Skeletal muscle tissue (tissue), 4 donors: Measurements from ENCODE around the gene CACNA1G. TPM values are rescaled to one million over a fixed set of nuclear protein-coding genes. Genes with fewer than 3 reads are reported as not detected.

Source experiments
- H3K27ac ChIP-seq: one replicate; pipeline ENCODE4 v1.7.0; 2013; ENCODE audit warnings: mild to moderate bottlenecking, low read depth, low read length, inconsistent platforms
- H3K27me3 ChIP-seq, 3 donors: one replicate each; pipeline ENCODE4 v1.7.0; 2013; ENCODE audit warnings: low read length in 3 of 3; ENCODE audit not compliant: control insufficient read depth in 3 of 3, insufficient read depth in 3 of 3
- H3K36me3 ChIP-seq, 3 donors: one replicate each; pipeline ENCODE4 v1.7.0; 2013; ENCODE audit warnings: low read length in 3 of 3; ENCODE audit not compliant: control insufficient read depth in 3 of 3, insufficient read depth in 3 of 3
- H3K4me1 ChIP-seq, 3 donors: one replicate each; pipeline ENCODE4 v1.7.0; 2013; ENCODE audit warnings: low read length in 3 of 3, mild to moderate bottlenecking in 3 of 3; ENCODE audit not compliant: control insufficient read depth in 3 of 3, insufficient read depth in 3 of 3
- H3K4me3 ChIP-seq, 3 donors: one replicate each; pipeline ENCODE4 v1.7.0; 2013; ENCODE audit warnings: low read length in 3 of 3
- H3K9ac ChIP-seq, 3 donors: one replicate each; pipeline ENCODE4 v1.7.0; 2013; ENCODE audit warnings: low read length in 3 of 3, mild to moderate bottlenecking in 3 of 3, moderate library complexity in 2 of 3, low read depth in 1 of 3
- H3K9me3 ChIP-seq, 3 donors: one replicate each; pipeline ENCODE4 v1.7.0; 2013; ENCODE audit warnings: low read length in 3 of 3; ENCODE audit not compliant: control insufficient read depth in 3 of 3
- total RNA-seq: library from RNA; depleted of rRNA; stranded (reverse); fragments of >200 nt; gene quantifications from one replicate; pipeline ENCODE4 v1.2.3, GENCODE V29; 2014
- donor health status: Osteomylitis.

Gene CACNA1G
- total RNA-seq, 1 donor from 2014 or later: 3.7 TPM

- H3K4me1 ChIP-seq: no peaks in the 10 kb centered on the region
- peaks cover 7 to 23% (median 14%) of the 10 kb centered on the region in 3 donors for H3K27me3 ChIP-seq
- no peaks in the 10 kb centered on the region for H3K9me3 ChIP-seq
- H3K36me3 ChIP-seq: no peaks in the 10 kb centered on the region
- no peak overlapping the region for H3K27ac ChIP-seq
- no peak overlapping the region for H3K4me3 ChIP-seq
- no peak overlapping the region for H3K9ac ChIP-seq
Measured at GRCh38 chr17:50573866-50574611, 13.5 kb downstream of the CACNA1G start.

- H3K4me1 ChIP-seq: no peaks in the 10 kb centered on the region
- peaks cover 7 to 26% (median 14%) of the 10 kb centered on the region in 3 donors for H3K27me3 ChIP-seq
- H3K9ac ChIP-seq: no peak overlapping the region
- no peaks in the 10 kb centered on the region for H3K36me3 ChIP-seq
- no peak overlapping the region for H3K4me3 ChIP-seq
- no peaks in the 10 kb centered on the region for H3K9me3 ChIP-seq
- H3K27ac ChIP-seq: no peak overlapping the region
Measured at GRCh38 chr17:50575581-50576210, 15.2 kb downstream of the CACNA1G start.

- no peaks in the 10 kb centered on the region for H3K9me3 ChIP-seq
- no peak overlapping the region for H3K27ac ChIP-seq
- H3K36me3 ChIP-seq: no peaks in the 10 kb centered on the region
- H3K4me1 ChIP-seq: no peaks in the 10 kb centered on the region
- H3K4me3 ChIP-seq: no peak overlapping the region
- H3K9ac ChIP-seq: no peak overlapping the region
- H3K27me3 ChIP-seq: peaks cover 7 to 26% (median 12%) of the 10 kb centered on the region in 3 donors
Measured at GRCh38 chr17:50576864-50577263, 16.3 kb downstream of the CACNA1G start.

GRCh38 chr17:50577451-50577954 is 17.0 kb downstream of the CACNA1G start:
- H3K4me3 ChIP-seq: no peak overlapping the region
- H3K27ac ChIP-seq: no peak overlapping the region
- no peaks in the 10 kb centered on the region for H3K36me3 ChIP-seq
- no peak overlapping the region for H3K9ac ChIP-seq
- H3K4me1 ChIP-seq: peaks cover 2 to 4% (median 4%) of the 10 kb centered on the region in 3 donors
- no peaks in the 10 kb centered on the region for H3K9me3 ChIP-seq
- H3K27me3 ChIP-seq: peaks cover 7 to 26% (median 11%) of the 10 kb centered on the region in 3 donors

DNA sequence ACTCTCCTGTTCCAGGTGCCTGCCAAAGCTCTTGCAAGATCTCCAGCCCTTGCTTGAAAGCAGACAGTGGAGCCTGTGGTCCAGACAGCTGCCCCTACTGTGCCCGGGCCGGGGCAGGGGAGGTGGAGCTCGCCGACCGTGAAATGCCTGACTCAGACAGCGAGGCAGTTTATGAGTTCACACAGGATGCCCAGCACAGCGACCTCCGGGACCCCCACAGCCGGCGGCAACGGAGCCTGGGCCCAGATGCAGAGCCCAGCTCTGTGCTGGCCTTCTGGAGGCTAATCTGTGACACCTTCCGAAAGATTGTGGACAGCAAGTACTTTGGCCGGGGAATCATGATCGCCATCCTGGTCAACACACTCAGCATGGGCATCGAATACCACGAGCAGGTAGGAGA is 17.7 kb downstream of the CACNA1G start:
- Histone ChIP-seq H3K27ac (no peak overlapping the region), H3K36me3 (no peaks in the 10 kb centered on the region), H3K4me1 (peaks cover 4 to 10% (median 10%) of the 10 kb centered on the region in 3 donors), H3K9ac (no peak overlapping the region), H3K4me3 (no peak overlapping the region), H3K27me3 (peaks cover 7 to 26% (median 11%) of the 10 kb centered on the region in 3 donors), H3K9me3 (no peaks in the 10 kb centered on the region)

GRCh38 chr17:50579399-50579798 is 18.9 kb downstream of the CACNA1G start:
- no peaks in the 10 kb centered on the region for H3K36me3 ChIP-seq
- no peak overlapping the region for H3K4me3 ChIP-seq
- peaks cover 4 to 10% (median 10%) of the 10 kb centered on the region in 3 donors for H3K4me1 ChIP-seq
- H3K27me3 ChIP-seq: peaks cover 7 to 26% (median 11%) of the 10 kb centered on the region in 3 donors
- no peaks in the 10 kb centered on the region for H3K9me3 ChIP-seq
- no peak overlapping the region for H3K27ac ChIP-seq
- no peak overlapping the region for H3K9ac ChIP-seq

DNA sequence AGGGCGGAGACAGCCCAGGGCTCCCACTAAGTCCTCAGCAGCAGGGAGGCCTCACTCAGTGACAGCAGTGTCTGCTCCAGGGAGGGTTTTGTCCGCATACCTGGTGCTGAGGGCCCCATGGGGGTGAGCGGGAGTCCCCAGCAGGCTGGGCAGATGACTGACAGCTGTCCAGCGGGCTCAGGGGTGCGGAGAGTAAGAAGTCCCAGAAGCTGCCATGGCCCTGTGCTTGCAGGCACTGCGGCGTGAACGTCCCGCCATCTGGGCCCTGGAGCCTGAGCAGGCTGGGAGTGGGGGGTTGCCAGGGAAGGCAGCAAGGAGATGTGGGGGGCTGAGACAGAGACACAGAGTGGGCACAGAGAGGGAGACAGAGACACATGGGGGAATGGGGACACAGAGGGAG is 20.1 kb downstream of the CACNA1G start:
- H3K4me3 ChIP-seq: no peak overlapping the region
- H3K9me3 ChIP-seq: no peaks in the 10 kb centered on the region
- no peak overlapping the region for H3K27ac ChIP-seq

DNA sequence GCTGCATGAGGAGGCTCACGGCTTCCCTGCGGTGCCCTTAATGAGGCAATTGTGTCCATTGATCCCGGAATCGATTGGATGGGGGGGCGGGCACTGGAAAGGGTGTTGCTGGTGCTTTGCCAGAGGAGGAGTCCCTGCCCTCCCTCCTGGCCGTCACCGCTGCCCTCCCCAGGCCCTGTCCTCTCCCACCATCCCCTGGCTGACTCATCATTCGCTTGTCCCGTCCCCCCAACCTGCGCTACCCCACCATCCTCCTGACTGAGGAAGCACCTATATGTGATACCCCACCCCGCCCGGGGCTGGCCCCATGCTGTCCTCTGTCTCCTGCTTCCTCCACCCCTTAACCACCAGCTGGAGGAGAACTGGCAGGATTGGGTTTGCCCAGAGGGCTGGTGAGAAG is 20.8 kb downstream of the CACNA1G start:
- no peak overlapping the region for H3K9ac ChIP-seq
- H3K9me3 ChIP-seq: no peaks in the 10 kb centered on the region
- H3K36me3 ChIP-seq: no peaks in the 10 kb centered on the region
- H3K27ac ChIP-seq: no peak overlapping the region
- H3K4me3 ChIP-seq: no peak overlapping the region
- peaks cover 7 to 17% (median 11%) of the 10 kb centered on the region in 3 donors for H3K27me3 ChIP-seq
- H3K4me1 ChIP-seq: peaks cover 4 to 10% (median 10%) of the 10 kb centered on the region in 3 donors

More for the DNA sequence above, 20.1 kb downstream of the CACNA1G start:
- H3K9ac ChIP-seq: no peak overlapping the region
- no peaks in the 10 kb centered on the region for H3K36me3 ChIP-seq
- H3K4me1 ChIP-seq: peaks cover 4 to 10% (median 10%) of the 10 kb centered on the region in 3 donors
- H3K27me3 ChIP-seq: peaks cover 7 to 23% (median 11%) of the 10 kb centered on the region in 3 donors

- Histone ChIP-seq H3K36me3 (no peaks in the 10 kb centered on the region), H3K27ac (no peak overlapping the region), H3K4me3 (no peak overlapping the region), H3K9me3 (no peaks in the 10 kb centered on the region), H3K4me1 (peaks cover 4 to 10% (median 10%) of the 10 kb centered on the region in 3 donors), H3K9ac (no peak overlapping the region), H3K27me3 (peaks cover 1 to 17% (median 7%) of the 10 kb centered on the region in 3 donors)
Measured at GRCh38 chr17:50582741-50583140, 22.2 kb downstream of the CACNA1G start.

- H3K27ac ChIP-seq: no peak overlapping the region
- peaks cover 0 to 10% (median 2%) of the 10 kb centered on the region in 3 donors for H3K27me3 ChIP-seq
- no peaks in the 10 kb centered on the region for H3K9me3 ChIP-seq
- H3K36me3 ChIP-seq: no peaks in the 10 kb centered on the region
- no peak overlapping the region for H3K4me3 ChIP-seq
- H3K9ac ChIP-seq: no peak overlapping the region
- peaks cover 6 to 10% (median 10%) of the 10 kb centered on the region in 3 donors for H3K4me1 ChIP-seq
Measured at GRCh38 chr17:50583641-50584040, 23.1 kb downstream of the CACNA1G start.
